Panc1 (cell line): ENCODE results near the gene CLDN16. TPM values are rescaled to one million over a fixed set of nuclear protein-coding genes. Genes with fewer than 3 reads are reported as not detected.

ENCODE experiments used
- ATAC-seq: fragments of 200-7000 bp; cut with Tn5 transposase; 2 replicates; pipeline ENCODE4 v1.9.1; 2020; ENCODE audit warnings: mild to moderate bottlenecking, moderate library complexity
- BruUV-seq: library from RNA; stranded (reverse); fragments of 400-500 nt; replicated peaks from 2 replicates; lab custom pipeline; 2021; lab: Mats Ljungman, UMichigan
- CTCF ChIA-PET: fragments of 300-600 bp; sonication (Branson Sonifier 250); formaldehyde crosslinking; loops from one replicate; lab custom pipeline; 2022; ENCODE audit warnings: antibody characterized with exemption; lab: Charles Lee
- POLR2A ChIA-PET: fragments of 300-600 bp; sonication (Branson Sonifier 250); formaldehyde crosslinking; loops from one replicate; lab custom pipeline; 2022; ENCODE audit warnings: antibody characterized with exemption; lab: Charles Lee
- DNase-seq: peaks from one replicate; pipeline ENCODE4 v3.0.0-alpha.2; 2010; ENCODE audit warnings: low read depth, low spot score
- H3K27ac ChIP-seq: 2 replicates; pipeline ENCODE4 v1.5.1; 2011; ENCODE audit warnings: mild to moderate bottlenecking, low read length, inconsistent platforms
- H3K27me3 ChIP-seq: fragments of 200-500 bp; sonication (Bioruptor generic); 2 replicates; pipeline ENCODE4 v1.6.0; 2014; ENCODE audit warnings: low read length, inconsistent platforms; ENCODE audit not compliant: control insufficient read depth, insufficient read depth
- H3K36me3 ChIP-seq: fragments of 200-500 bp; sonication (Bioruptor generic); 2 replicates; pipeline ENCODE4 v1.5.1; 2014; ENCODE audit warnings: inconsistent platforms, mild to moderate bottlenecking, low read length, moderate library complexity; ENCODE audit not compliant: control insufficient read depth, insufficient read depth
- H3K4me1 ChIP-seq: 2 replicates; pipeline ENCODE4 v1.5.1; 2011; ENCODE audit warnings: inconsistent platforms, mild to moderate bottlenecking, low read length, moderate library complexity; ENCODE audit not compliant: control insufficient read depth, insufficient read depth
- H3K4me3 ChIP-seq, 2 experiments: 2 replicates each; pipeline ENCODE4 v1.5.1; 2011 to 2012; ENCODE audit warnings: low read depth in 2 of 2, low read length in 2 of 2, mild to moderate bottlenecking in 2 of 2, inconsistent platforms in 1 of 2, moderate library complexity in 1 of 2
- H3K9me3 ChIP-seq: fragments of 200-500 bp; sonication (Bioruptor generic); 2 replicates; pipeline ENCODE4 v1.5.1; 2014; ENCODE audit warnings: low read depth, mild to moderate bottlenecking, inconsistent platforms, low read length, moderate library complexity; ENCODE audit not compliant: control insufficient read depth, insufficient read depth
- POLR2AphosphoS5 ChIP-seq: IDR thresholded peaks from 2 replicates; pipeline ENCODE4 v1.6.1; 2012; ENCODE audit warnings: mild to moderate bottlenecking, low read depth, low read length, moderate library complexity
- SIN3A ChIP-seq: IDR thresholded peaks from 2 replicates; pipeline ENCODE4 v1.6.1; 2012; ENCODE audit warnings: low read depth, mild to moderate bottlenecking, low read length, moderate library complexity, borderline replicate concordance; ENCODE audit not compliant: insufficient read depth
- TCF7L2 ChIP-seq: IDR thresholded peaks from 2 replicates; pipeline ENCODE4 v1.6.1; 2011; ENCODE audit warnings: mild to moderate bottlenecking, low read depth, low read length, inconsistent platforms
- in situ Hi-C: cut with HindIII; loops from 2 replicates; pipeline ENCODE4 v1.10.0; 2016; ENCODE audit warnings: low sequenced_read_pairs, low pct_unique_long_range_greater_than_20kb
- intact Hi-C: fragments of 100-400 bp; cut with micrococcal nuclease; formaldehyde crosslinking; loops from one replicate; pipeline ENCODE4 v1.10.0; 2022; ENCODE audit not compliant: unreplicated experiment
- total RNA-seq: library from RNA; stranded (reverse); gene quantifications from one replicate; pipeline ENCODE4 v1.2.1, GENCODE V29; 2021; ENCODE audit not compliant: unreplicated experiment
- TF ChIP-seq, protein P1 (sequence below), 2 experiments: IDR thresholded peaks; 2 replicates each; pipeline ENCODE4 v1.6.1; 2011 to 2012; ENCODE audit warnings: low read depth in 2 of 2, control low read depth in 1 of 2, low read length in 1 of 2, mild to moderate bottlenecking in 1 of 2, moderate library complexity in 1 of 2; ENCODE audit not compliant: insufficient read depth in 1 of 2
- TF ChIP-seq, protein P2 (sequence below): fragments of 450-650 bp; IDR thresholded peaks from 2 replicates; pipeline ENCODE4 v1.5.1; 2017; ENCODE audit warnings: mild to moderate bottlenecking

Gene CLDN16
- total RNA-seq, 1 experiment from 2014 or later: not detected

DNA sequence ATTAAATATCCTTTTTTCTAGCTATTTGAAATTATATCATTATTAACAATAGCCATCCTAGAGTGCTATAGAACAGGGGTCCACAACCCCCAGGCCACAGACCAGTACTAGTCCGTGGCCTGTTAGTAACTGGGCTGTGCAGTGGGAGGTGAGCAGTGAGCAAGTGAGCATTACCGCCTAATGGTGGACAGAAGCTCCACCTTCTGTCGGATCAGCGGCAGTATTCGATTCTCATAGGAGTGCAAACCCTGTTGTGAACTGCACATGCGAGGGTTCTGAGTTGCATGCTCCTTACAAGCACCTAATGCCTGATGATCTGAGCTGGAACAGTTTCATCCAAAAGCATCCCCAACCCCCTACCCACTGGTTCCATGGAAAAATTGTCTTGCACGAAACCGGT lies 11.7 kb downstream of the CLDN16 start:
- no peak overlapping the region for H3K4me3 ChIP-seq
- H3K9me3 ChIP-seq: no peaks in the 10 kb centered on the region
- H3K27me3 ChIP-seq: no peaks in the 10 kb centered on the region
- BruUV-seq: no TSS peak
- intact Hi-C loops (no loop called here), in situ Hi-C loops (no loop called here)
- POLR2A ChIA-PET: interaction anchor here (0.7 kb wide), 1 partner anchor 13 kb away, joined by 3 read pairs; no protein-coding TSS in a partner anchor
- CTCF ChIA-PET: interaction anchor here (0.5 kb wide), 1 partner anchor 439 kb away, joined by 3 read pairs; no protein-coding TSS in a partner anchor
- DNase-seq (no peak), ATAC-seq (no peak)
- TF ChIP-seq POLR2AphosphoS5: no peak
- TF ChIP-seq, protein P1, sequence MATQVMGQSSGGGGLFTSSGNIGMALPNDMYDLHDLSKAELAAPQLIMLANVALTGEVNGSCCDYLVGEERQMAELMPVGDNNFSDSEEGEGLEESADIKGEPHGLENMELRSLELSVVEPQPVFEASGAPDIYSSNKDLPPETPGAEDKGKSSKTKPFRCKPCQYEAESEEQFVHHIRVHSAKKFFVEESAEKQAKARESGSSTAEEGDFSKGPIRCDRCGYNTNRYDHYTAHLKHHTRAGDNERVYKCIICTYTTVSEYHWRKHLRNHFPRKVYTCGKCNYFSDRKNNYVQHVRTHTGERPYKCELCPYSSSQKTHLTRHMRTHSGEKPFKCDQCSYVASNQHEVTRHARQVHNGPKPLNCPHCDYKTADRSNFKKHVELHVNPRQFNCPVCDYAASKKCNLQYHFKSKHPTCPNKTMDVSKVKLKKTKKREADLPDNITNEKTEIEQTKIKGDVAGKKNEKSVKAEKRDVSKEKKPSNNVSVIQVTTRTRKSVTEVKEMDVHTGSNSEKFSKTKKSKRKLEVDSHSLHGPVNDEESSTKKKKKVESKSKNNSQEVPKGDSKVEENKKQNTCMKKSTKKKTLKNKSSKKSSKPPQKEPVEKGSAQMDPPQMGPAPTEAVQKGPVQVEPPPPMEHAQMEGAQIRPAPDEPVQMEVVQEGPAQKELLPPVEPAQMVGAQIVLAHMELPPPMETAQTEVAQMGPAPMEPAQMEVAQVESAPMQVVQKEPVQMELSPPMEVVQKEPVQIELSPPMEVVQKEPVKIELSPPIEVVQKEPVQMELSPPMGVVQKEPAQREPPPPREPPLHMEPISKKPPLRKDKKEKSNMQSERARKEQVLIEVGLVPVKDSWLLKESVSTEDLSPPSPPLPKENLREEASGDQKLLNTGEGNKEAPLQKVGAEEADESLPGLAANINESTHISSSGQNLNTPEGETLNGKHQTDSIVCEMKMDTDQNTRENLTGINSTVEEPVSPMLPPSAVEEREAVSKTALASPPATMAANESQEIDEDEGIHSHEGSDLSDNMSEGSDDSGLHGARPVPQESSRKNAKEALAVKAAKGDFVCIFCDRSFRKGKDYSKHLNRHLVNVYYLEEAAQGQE (IDR thresholded peaks at IDR 0.05; ENCODE audit: insufficient read depth in 1 of 2, low read depth in 2 of 2, low read length in 1 of 2): no peak
- TF ChIP-seq, protein P2, sequence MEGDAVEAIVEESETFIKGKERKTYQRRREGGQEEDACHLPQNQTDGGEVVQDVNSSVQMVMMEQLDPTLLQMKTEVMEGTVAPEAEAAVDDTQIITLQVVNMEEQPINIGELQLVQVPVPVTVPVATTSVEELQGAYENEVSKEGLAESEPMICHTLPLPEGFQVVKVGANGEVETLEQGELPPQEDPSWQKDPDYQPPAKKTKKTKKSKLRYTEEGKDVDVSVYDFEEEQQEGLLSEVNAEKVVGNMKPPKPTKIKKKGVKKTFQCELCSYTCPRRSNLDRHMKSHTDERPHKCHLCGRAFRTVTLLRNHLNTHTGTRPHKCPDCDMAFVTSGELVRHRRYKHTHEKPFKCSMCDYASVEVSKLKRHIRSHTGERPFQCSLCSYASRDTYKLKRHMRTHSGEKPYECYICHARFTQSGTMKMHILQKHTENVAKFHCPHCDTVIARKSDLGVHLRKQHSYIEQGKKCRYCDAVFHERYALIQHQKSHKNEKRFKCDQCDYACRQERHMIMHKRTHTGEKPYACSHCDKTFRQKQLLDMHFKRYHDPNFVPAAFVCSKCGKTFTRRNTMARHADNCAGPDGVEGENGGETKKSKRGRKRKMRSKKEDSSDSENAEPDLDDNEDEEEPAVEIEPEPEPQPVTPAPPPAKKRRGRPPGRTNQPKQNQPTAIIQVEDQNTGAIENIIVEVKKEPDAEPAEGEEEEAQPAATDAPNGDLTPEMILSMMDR: no peak
- TF ChIP-seq SIN3A: no peak
- no peak for TF ChIP-seq TCF7L2
- no peaks in the 10 kb centered on the region for H3K4me1 ChIP-seq
- H3K27ac ChIP-seq: no peak overlapping the region
- no peaks in the 10 kb centered on the region for H3K36me3 ChIP-seq

DNA sequence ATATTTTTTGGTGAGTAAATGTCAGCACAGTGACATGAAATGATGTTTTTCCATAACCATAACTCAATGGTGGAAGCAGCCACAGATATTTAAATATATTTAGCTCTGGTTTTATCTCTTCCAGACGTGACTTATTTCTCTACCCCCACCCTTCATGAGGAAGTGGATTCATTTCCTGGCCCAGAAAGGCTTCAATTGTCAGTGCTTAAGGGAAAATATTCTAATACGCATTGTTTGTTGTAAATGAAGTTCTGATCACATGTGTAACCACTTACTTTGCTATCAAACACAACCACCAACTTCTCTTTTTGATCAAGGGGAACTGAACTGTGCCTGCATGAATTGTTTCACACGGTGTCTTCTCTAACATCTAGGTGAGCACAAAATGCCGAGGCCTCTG lies 14.0 kb downstream of the CLDN16 start:
- Histone ChIP-seq H3K9me3 (no peaks in the 10 kb centered on the region), H3K36me3 (no peaks in the 10 kb centered on the region), H3K27me3 (no peaks in the 10 kb centered on the region), H3K4me1 (no peaks in the 10 kb centered on the region), H3K4me3 (no peak overlapping the region), H3K27ac (no peak overlapping the region)
- POLR2A ChIA-PET: no interaction called here
- intact Hi-C loops (no loop called here), in situ Hi-C loops (no loop called here)
- TF ChIP-seq, protein P2: no peak
- no peak for TF ChIP-seq TCF7L2
- TF ChIP-seq, protein P1 (IDR thresholded peaks at IDR 0.05; ENCODE audit: insufficient read depth in 1 of 2, low read depth in 2 of 2, low read length in 1 of 2): no peak
- TF ChIP-seq SIN3A: no peak
- TF ChIP-seq POLR2AphosphoS5: no peak
- DNase-seq: no peak
- no TSS peak for BruUV-seq
- ATAC-seq: no peak
- CTCF ChIA-PET: interaction anchor here (0.6 to 0.7 kb wide), 2 partner anchors 66 to 1545 kb away, joined by 3 read pairs; no protein-coding TSS in a partner anchor
